Measurements from ENCODE around the gene ERVFRD-1.
A peak's percentile ranks its signal among the peaks of the same experiment; 100 is the strongest.

ERVFRD-1 gene, protein sequence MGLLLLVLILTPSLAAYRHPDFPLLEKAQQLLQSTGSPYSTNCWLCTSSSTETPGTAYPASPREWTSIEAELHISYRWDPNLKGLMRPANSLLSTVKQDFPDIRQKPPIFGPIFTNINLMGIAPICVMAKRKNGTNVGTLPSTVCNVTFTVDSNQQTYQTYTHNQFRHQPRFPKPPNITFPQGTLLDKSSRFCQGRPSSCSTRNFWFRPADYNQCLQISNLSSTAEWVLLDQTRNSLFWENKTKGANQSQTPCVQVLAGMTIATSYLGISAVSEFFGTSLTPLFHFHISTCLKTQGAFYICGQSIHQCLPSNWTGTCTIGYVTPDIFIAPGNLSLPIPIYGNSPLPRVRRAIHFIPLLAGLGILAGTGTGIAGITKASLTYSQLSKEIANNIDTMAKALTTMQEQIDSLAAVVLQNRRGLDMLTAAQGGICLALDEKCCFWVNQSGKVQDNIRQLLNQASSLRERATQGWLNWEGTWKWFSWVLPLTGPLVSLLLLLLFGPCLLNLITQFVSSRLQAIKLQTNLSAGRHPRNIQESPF

GRCh38 chr6:11110921-11111768 is at the start of gene ERVFRD-1:
Gene ERVFRD-1, minus strand, starts transcription at chr6:11111725. Its CDS starts 6,415 bp downstream, at chr6:11105310.
- DNase-seq (ENCODE audit: low read depth), result no peak

DNA sequence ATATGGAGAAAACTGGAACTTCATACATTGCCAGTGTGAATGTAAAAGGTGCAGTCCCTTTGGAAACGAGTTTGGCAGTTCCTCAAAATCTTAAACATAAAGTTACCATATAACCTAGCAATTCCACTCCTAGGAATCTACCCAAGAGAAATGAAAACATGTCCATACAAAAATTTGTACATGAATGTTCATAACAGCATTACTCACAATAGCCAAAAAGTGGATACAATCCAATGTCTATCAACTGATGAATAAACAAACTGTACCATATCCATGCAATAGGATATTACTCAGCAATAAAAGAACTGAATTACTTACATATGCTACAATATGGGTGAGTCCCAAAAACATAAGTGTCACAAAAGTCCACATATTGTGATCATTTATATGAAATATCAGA is 48.7 kb upstream of the ERVFRD-1 start:
- peak; percentile 40 for DNase-seq (ENCODE audit: low read depth)

DNA sequence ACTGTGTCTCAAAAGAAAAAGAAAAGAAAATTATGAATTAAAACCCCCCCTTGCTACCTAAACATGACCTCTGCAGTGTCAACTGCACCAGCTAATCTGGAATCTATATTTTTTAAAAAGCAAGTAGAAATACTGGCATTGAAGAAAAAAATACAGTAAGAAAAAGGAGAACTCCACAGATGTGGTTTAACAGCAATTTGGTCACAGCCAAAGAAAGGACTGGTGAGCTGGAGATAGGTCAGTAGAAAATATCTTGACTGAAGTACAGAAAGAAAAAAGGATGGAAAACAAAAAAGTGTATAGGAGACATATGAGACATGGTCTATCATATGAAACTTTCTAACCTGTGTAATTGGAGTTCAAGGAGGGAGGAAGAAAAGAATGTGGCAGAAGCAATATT is 44.1 kb upstream of the ERVFRD-1 start:
- no peak for DNase-seq (ENCODE audit: low read depth)

DNA sequence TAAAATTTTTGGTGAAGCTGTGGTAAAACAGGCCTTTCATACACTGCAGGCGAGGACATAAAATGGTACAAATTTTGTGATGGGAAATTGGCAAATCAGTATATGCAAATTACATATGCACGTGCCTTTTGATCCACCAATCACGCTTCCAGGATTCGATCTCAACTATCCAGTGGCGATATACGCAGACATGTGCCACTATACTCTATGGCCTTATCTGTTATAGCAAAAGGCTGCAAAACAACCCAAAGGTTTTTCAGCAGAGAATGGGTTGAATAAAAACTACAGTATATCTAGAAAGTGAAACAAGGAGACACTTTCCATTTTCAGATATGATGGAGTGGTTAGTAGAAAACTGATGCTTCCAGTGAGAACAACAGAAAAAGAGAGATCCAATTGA is 41.9 kb upstream of the ERVFRD-1 start:
- DNase-seq (ENCODE audit: low read depth), result no peak

- no peak for DNase-seq (ENCODE audit: low read depth)
These were observed 41.1 kb upstream of the ERVFRD-1 start for GRCh38 chr6:11152581-11152980.

GRCh38 chr6:11151488-11151887 is 40.0 kb upstream of the ERVFRD-1 start:
- no peak for DNase-seq (ENCODE audit: low read depth)

DNA sequence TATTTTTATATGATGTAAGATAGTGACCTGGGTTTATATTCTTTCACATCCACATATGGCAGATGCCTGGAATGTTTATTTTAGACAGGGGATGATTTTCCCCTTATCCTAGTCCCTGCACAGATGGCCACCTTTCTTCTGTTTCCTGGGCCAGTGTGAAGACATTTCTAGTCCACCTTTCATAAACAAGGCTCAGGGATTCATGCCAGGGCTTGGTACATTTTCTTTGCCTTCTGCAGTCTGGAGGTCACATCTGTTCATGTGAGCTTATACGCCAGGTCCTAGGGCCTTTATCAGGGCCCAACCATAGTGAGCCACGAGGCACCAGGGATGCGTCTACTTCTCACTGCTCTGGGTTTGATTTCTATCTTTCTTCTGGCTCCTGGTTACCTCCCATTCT is 38.0 kb upstream of the ERVFRD-1 start:
- no peak for DNase-seq (ENCODE audit: low read depth)

GRCh38 chr6:11146117-11146826 is 34.7 kb upstream of the ERVFRD-1 start:
- no peak for DNase-seq (ENCODE audit: low read depth)

DNA sequence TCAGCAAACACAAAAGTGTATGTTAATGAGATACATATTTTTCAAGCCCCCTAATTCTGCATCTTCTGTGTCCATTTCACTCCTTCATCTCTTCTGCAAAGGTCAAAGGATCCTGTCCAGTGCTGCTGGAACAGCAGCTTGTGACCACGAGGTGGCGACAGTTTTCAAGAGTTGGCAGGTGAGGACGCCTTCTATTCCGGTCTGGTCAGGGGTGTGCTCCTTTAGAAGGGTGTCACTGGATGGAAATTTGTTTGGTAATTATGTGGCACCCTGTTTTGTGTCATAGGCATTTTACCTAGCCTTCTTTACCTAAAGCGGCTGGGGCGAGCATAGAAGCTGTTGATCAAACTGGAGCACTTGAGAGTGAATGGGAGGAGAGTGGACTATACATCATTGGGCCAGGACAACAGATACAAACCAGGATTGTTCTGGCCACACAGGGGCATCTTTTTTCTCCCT is 32.9 kb upstream of the ERVFRD-1 start:
- DNase-seq (ENCODE audit: low read depth), result peak; percentile 69

GRCh38 chr6:11143394-11144371 is 32.2 kb upstream of the ERVFRD-1 start:
- DNase-seq (ENCODE audit: low read depth), result peak; percentile 87

DNA sequence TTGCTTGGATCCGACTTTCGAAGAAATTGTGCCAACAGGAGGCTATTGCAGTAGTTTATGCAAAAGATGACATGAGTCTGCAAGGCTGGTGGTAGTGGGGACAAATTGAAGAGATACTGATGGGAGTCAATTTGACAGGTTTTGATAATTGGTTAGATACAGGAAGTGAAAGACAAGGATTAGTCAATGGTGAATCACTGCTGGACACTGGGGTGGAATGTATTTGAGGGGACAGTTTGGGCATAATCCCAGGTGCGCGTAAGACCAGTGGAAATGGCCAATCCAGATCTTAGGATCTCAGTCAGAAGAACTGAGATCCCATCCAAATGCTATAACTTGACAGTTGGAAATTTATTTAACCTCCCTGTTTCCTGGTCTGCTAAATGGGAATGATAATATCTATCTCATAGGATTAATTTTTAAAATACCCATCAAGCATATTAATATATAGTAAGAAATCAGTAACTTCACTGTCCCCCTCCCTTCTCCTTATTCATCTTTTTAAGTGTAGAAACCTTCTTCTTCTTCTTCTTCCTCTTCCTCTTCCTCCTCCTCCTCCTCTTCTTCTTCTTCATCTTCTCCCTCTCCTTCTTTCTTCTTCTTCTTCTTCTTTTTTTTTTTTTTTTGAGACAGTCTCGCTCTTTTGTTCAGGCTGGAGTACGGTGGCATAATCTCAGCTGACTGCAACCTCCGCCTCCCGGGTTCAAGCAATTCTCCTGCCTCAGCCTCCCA is 30.9 kb upstream of the ERVFRD-1 start:
- DNase-seq (ENCODE audit: low read depth), result no peak

DNA sequence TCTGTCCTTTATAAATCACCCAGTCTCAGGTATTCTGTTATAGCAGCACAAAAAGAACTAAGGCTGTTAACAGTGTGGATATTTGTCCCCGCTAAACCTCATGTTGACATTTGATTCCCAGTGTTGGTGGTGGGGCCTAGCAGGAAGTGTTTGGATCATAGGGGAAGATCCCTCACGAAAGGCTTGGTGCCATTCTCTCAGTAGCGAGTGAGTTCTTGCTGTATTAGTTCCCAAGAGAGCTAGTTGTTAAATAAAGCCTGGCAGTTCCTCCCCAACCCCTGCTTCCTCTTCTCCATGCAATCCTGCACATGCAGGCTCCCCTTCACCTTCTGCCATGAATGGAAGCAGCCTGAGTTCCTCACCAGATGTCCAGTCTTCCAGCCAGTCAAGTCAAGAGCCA is 29.8 kb upstream of the ERVFRD-1 start:
- DNase-seq (ENCODE audit: low read depth), result no peak

DNA sequence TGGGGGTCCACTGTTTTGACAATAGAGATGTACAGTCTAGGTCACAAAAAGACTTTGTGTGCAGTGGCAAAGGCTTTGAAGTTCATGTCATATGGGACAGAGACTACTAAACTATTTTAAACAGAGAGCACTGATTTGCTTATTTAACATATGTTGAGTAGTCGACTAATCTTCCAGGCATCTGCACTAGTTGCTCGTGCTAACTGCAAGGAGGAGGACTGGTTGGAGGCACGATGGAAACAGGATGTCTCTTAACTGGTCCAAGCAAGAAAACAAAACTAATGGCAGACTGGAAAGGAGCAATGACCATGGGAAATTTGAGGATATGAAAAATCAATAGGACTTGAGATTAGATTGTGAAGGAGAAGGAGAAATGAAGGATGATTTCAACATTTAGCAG is 28.5 kb upstream of the ERVFRD-1 start:
- no peak for DNase-seq (ENCODE audit: low read depth)

GRCh38 chr6:11139051-11139960 is 27.8 kb upstream of the ERVFRD-1 start:
- peak; percentile 58 for DNase-seq (ENCODE audit: low read depth)

DNA sequence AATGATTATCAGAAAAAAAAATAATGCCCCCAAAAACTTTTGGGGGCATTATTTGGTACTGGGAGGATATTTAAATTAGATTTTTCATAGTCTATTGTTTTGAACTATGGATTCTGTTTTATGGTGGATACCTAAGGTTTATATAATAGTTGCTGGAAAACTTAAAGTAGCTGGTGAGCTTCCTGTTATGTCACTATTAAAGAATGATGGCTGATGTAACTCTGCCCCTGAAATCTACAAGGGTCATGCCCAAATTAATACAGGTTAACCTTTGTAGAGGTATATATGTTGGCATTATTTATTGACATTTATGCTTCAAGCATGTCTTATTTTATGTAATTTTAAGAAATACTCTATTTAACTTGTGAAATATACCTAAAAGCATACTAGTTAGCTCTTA is 25.3 kb upstream of the ERVFRD-1 start:
- no peak for DNase-seq (ENCODE audit: low read depth)

- no peak for DNase-seq (ENCODE audit: low read depth)
These were observed 21.8 kb upstream of the ERVFRD-1 start for GRCh38 chr6:11133281-11133680.

- DNase-seq (ENCODE audit: low read depth), result peak; percentile 60
These were observed 20.8 kb upstream of the ERVFRD-1 start for GRCh38 chr6:11132194-11132888.

GRCh38 chr6:11130605-11131004 is 19.1 kb upstream of the ERVFRD-1 start:
- DNase-seq (ENCODE audit: low read depth), result no peak

Data from fibroblast of gingiva (primary cell).